IMR-90 (cell line): ENCODE results near the gene UCP2. TPM values are rescaled to one million over a fixed set of nuclear protein-coding genes. Genes with fewer than 3 reads are reported as not detected.
A peak's percentile ranks its signal among the peaks of the same experiment; 100 is the strongest.

ENCODE experiments used
- ATAC-seq: fragments of 200-7000 bp; cut with Tn5 transposase; 2 replicates; pipeline ENCODE4 v1.9.1; 2020; ENCODE audit warnings: low read depth, mild to moderate bottlenecking, moderate library complexity
- BruUV-seq: library from RNA; stranded (reverse); fragments of 400-500 nt; replicated peaks from 2 replicates; lab custom pipeline; 2021; lab: Mats Ljungman, UMichigan
- CTCF ChIA-PET: fragments of 300-600 bp; formaldehyde crosslinking; extraction: SDS; loops from one replicate; lab custom pipeline; 2021; ENCODE audit warnings: antibody characterized with exemption; lab: Yijun Ruan, JAX
- POLR2A ChIA-PET: fragments of 300-600 bp; sonication (Branson Sonifier 250); formaldehyde crosslinking; loops from one replicate; lab custom pipeline; 2022; ENCODE audit warnings: antibody characterized with exemption; ENCODE audit not compliant: unreplicated experiment; lab: Charles Lee
- DNase-seq: peaks from one replicate; pipeline ENCODE4 v3.0.0; 2013
- H2AFZ ChIP-seq: replicated peaks from 2 replicates; pipeline ENCODE3; 2013; ENCODE audit warnings: low read length, mild to moderate bottlenecking; ENCODE audit not compliant: poor library complexity
- H2AK5ac ChIP-seq: 2 replicates; pipeline ENCODE4 v1.6.1; 2013; ENCODE audit warnings: low read depth, low read length, inconsistent platforms
- H2AK9ac ChIP-seq: replicated peaks from 2 replicates; pipeline ENCODE3; 2013; ENCODE audit warnings: mild to moderate bottlenecking, low read depth, low read length, moderate library complexity; ENCODE audit not compliant: poor library complexity
- H2BK120ac ChIP-seq: 2 replicates; pipeline ENCODE4 v1.6.1; 2013; ENCODE audit warnings: low read depth, low read length, inconsistent platforms
- H2BK15ac ChIP-seq: 3 replicates; pipeline ENCODE4 v1.6.1; 2013; ENCODE audit warnings: low read depth, low read length, inconsistent platforms
- H2BK20ac ChIP-seq: 2 replicates; pipeline ENCODE4 v1.6.1; 2013; ENCODE audit warnings: low read depth, mild to moderate bottlenecking, inconsistent platforms, low read length, moderate library complexity
- H2BK5ac ChIP-seq: 2 replicates; pipeline ENCODE4 v1.6.1; 2013; ENCODE audit warnings: mild to moderate bottlenecking, low read depth, low read length, inconsistent platforms; ENCODE audit not compliant: poor library complexity, severe bottlenecking
- H3K14ac ChIP-seq: replicated peaks from 2 replicates; pipeline ENCODE4 v1.6.1; 2013; ENCODE audit warnings: low read depth, low read length, inconsistent platforms
- H3K18ac ChIP-seq: 2 replicates; pipeline ENCODE4 v1.6.1; 2013; ENCODE audit warnings: low read depth, low read length, control low read depth
- H3K23ac ChIP-seq: 2 replicates; pipeline ENCODE4 v1.6.1; 2013; ENCODE audit warnings: low read depth, low read length, inconsistent platforms
- H3K27ac ChIP-seq: 2 replicates; pipeline ENCODE4 v1.5.1; 2013; ENCODE audit warnings: mild to moderate bottlenecking, control low read depth, low read length; ENCODE audit not compliant: insufficient read depth
- H3K27me3 ChIP-seq: 2 replicates; pipeline ENCODE4 v1.6.1; 2013; ENCODE audit warnings: low read length; ENCODE audit not compliant: control insufficient read depth, insufficient read depth
- H3K36me3 ChIP-seq: 2 replicates; pipeline ENCODE4 v1.6.1; 2013; ENCODE audit warnings: low read length, mixed read lengths; ENCODE audit not compliant: control insufficient read depth, insufficient read depth
- H3K4ac ChIP-seq: 2 replicates; pipeline ENCODE4 v1.6.1; 2013; ENCODE audit warnings: low read depth, low read length, inconsistent platforms
- H3K4me1 ChIP-seq: 2 replicates; pipeline ENCODE4 v1.6.1; 2013; ENCODE audit warnings: low read length, mixed read lengths; ENCODE audit not compliant: control insufficient read depth, insufficient read depth
- H3K4me2 ChIP-seq: 2 replicates; pipeline ENCODE4 v1.6.1; 2013; ENCODE audit warnings: low read depth, mild to moderate bottlenecking, control low read depth, low read length, moderate library complexity
- H3K4me3 ChIP-seq: 2 replicates; pipeline ENCODE4 v1.5.1; 2013; ENCODE audit warnings: low read depth, mild to moderate bottlenecking, control low read depth, low read length, moderate library complexity; ENCODE audit not compliant: insufficient read depth
- H3K56ac ChIP-seq: 2 replicates; pipeline ENCODE4 v1.6.1; 2013; ENCODE audit warnings: low read length, inconsistent platforms; ENCODE audit not compliant: insufficient read depth; ENCODE audit errors: extremely low read depth
- H3K79me1 ChIP-seq, 2 experiments: 2 replicates each; pipeline ENCODE4 v1.6.1; 2013; ENCODE audit warnings: low read length in 2 of 2, inconsistent platforms in 1 of 2, low read depth in 1 of 2
- H3K9ac ChIP-seq: 2 replicates; pipeline ENCODE4 v1.6.1; 2013; ENCODE audit warnings: low read depth, low read length, control low read depth
- H3K9me1 ChIP-seq: 2 replicates; pipeline ENCODE4 v1.6.1; 2013; ENCODE audit warnings: low read length, inconsistent platforms; ENCODE audit not compliant: insufficient read depth
- H3K9me3 ChIP-seq: 2 replicates; pipeline ENCODE4 v1.6.1; 2013; ENCODE audit warnings: low read length; ENCODE audit not compliant: control insufficient read depth, insufficient read depth
- H4K20me1 ChIP-seq: 2 replicates; pipeline ENCODE4 v1.6.1; 2013; ENCODE audit warnings: low read length, inconsistent platforms; ENCODE audit not compliant: insufficient read depth
- H4K5ac ChIP-seq: 2 replicates; pipeline ENCODE4 v1.6.1; 2013; ENCODE audit warnings: mild to moderate bottlenecking, low read depth, low read length, control low read depth
- H4K8ac ChIP-seq, 2 experiments: 2 replicates each; pipeline ENCODE4 v1.6.1; 2013; ENCODE audit warnings: low read depth in 2 of 2, low read length in 2 of 2, control low read depth in 1 of 2, inconsistent platforms in 1 of 2
- H4K91ac ChIP-seq: 2 replicates; pipeline ENCODE4 v1.6.1; 2013; ENCODE audit warnings: low read depth, low read length, inconsistent platforms; ENCODE audit not compliant: insufficient read depth
- BHLHE40 ChIP-seq: fragments of 150-350 bp; IDR thresholded peaks from 2 replicates; pipeline ENCODE4 v1.6.1; 2016; ENCODE audit warnings: mild to moderate bottlenecking, low read depth, low read length
- CEBPB ChIP-seq: IDR thresholded peaks from 2 replicates; pipeline ENCODE4 v1.6.1; 2012; ENCODE audit warnings: low read depth, low read length, improper control_type of control experiment
- CHD1 ChIP-seq: IDR thresholded peaks from 2 replicates; pipeline ENCODE4 v1.6.1; 2012; ENCODE audit warnings: low read depth, low read length, improper control_type of control experiment
- MAFK ChIP-seq: IDR thresholded peaks from 2 replicates; pipeline ENCODE4 v1.6.1; 2012; ENCODE audit warnings: low read depth, low read length, improper control_type of control experiment
- MAZ ChIP-seq: IDR thresholded peaks from 2 replicates; pipeline ENCODE4 v1.6.1; 2012; ENCODE audit warnings: low read depth, mild to moderate bottlenecking, low read length, improper control_type of control experiment, moderate library complexity, borderline replicate concordance
- NFE2L2 ChIP-seq: fragments of 150-350 bp; IDR thresholded peaks from 2 replicates; pipeline ENCODE4 v1.6.1; 2016; ENCODE audit warnings: low read depth, mild to moderate bottlenecking, low read length
- POLR2A ChIP-seq: IDR thresholded peaks from 2 replicates; pipeline ENCODE4 v1.6.1; 2012; ENCODE audit warnings: mild to moderate bottlenecking, low read depth, low read length
- RAD21 ChIP-seq: IDR thresholded peaks from 2 replicates; pipeline ENCODE4 v1.6.1; 2012; ENCODE audit warnings: low read length, improper control_type of control experiment
- RCOR1 ChIP-seq: IDR thresholded peaks from 2 replicates; pipeline ENCODE4 v1.6.1; 2012; ENCODE audit warnings: mild to moderate bottlenecking, low read length, improper control_type of control experiment; ENCODE audit not compliant: insufficient replicate concordance
- RFX5 ChIP-seq: IDR thresholded peaks from 2 replicates; pipeline ENCODE4 v1.8.0; 2012; ENCODE audit warnings: low read depth, mild to moderate bottlenecking, low read length, moderate library complexity
- SMC3 ChIP-seq: fragments of 150-350 bp; IDR thresholded peaks from 2 replicates; pipeline ENCODE4 v1.6.1; 2016; ENCODE audit warnings: low read depth, mild to moderate bottlenecking, antibody characterized with exemption, low read length, moderate library complexity
- WGBS, 2 experiments: methylation state at CpG; one replicate each; pipeline versions ENCODE4 v1.1.5 to v1.1.7; 2013; ENCODE audit warnings: missing lambda C conversion rate in 2 of 2; ENCODE audit not compliant: insufficient read length in 1 of 2; ENCODE audit errors: extremely low coverage in 2 of 2; 5-methylcytosine and 5-hydroxymethylcytosine counted together
- dilution Hi-C: fragments of 300-500 bp; cut with HindIII; formaldehyde crosslinking; loops from one replicate; pipeline ENCODE4 v1.14.3; 2018; ENCODE audit warnings: low sequenced_read_pairs; ENCODE audit not compliant: unreplicated experiment
- in situ Hi-C: fragments of 300-500 bp; cut with MboI; formaldehyde crosslinking; loops from 3 replicates; pipeline ENCODE4 v1.14.3; 2019; ENCODE audit warnings: low sequenced_read_pairs, inconsistent platforms, mixed read lengths
- intact Hi-C: fragments of 100-400 bp; cut with micrococcal nuclease; formaldehyde crosslinking; loops from 2 replicates; pipeline ENCODE4 v1.10.0; 2022
- polyA plus RNA-seq, 3 experiments: library from polyadenylated mRNA; depleted of rRNA; stranded (reverse); fragments of >200 nt; gene quantifications; 2 replicates each; pipeline ENCODE4 v1.2.3, GENCODE V29; 2012; ENCODE audit warnings: low replicate concordance in 1 of 3
- total RNA-seq: library from RNA; depleted of rRNA; stranded (reverse); fragments of >200 nt; gene quantifications from 2 replicates; pipeline ENCODE4 v1.2.3, GENCODE V29; 2012
- TF ChIP-seq, protein P1 (sequence below): fragments of 150-350 bp; IDR thresholded peaks from 2 replicates; pipeline ENCODE4 v1.6.1; 2016; ENCODE audit warnings: low read depth, mild to moderate bottlenecking, low read length, moderate library complexity, borderline replicate concordance
- TF ChIP-seq, protein P2 (sequence below): conservative IDR thresholded peaks from 2 replicates; pipeline ENCODE4 v1.5.1; 2012; ENCODE audit warnings: mild to moderate bottlenecking, low read depth, low read length, improper control_type of control experiment

Gene UCP2
- total and polyA plus RNA-seq, 2 of the 4 experiments (the other 2 are of a cell fraction): 2.0 to 11.9 TPM

DNA sequence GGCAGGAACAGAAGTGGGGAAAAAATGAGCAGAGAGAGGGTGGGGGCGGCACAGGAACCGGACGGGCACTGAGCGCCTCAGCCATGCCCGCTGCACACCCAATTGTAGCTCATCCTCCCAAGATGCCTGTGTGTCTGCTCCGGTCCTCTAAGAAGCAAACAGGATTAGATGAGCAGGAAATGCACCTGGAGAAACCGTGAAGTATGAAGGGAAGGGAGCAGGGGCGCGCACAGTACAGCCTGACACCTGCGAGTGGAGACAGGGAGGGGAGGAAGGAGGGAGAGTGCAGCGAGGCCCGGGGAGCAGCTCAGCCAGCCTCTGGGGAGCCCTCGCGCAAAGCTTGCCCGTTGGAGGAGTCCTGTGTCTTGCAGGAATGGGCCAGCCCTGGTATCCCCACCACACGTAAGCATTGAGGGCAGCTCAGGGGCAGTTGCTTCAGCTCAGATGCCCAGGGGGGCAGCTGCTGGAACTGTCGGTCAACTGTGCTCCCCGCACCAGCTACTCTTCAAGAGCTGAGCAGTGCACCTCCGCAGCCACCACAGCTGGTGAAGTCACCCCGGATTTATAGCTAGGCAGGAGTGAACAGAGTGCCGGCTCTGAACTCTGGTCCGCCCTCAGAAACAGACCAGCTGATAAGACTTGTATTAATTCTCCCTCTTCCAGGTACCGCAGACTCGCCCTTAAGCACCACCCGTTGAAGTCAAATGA lies 24.8 kb downstream of the UCP2 start:
- H2AFZ ChIP-seq: peak overlapping the region; percentile 41
- ATAC-seq: no peak

More for the DNA sequence above, 24.8 kb downstream of the UCP2 start:
- Histone ChIP-seq H2BK20ac (no peak overlapping the region), H3K9me1 (no peaks in the 10 kb centered on the region), H3K79me1 (no peaks in the 10 kb centered on the region), H3K4me2 (no peak overlapping the region), H3K14ac (no peak overlapping the region), H2BK5ac (no peak overlapping the region), H2AK5ac (no peak overlapping the region), H4K5ac (no peak overlapping the region), H4K91ac (no peak overlapping the region), H4K8ac (no peak overlapping the region), H3K56ac (no peak overlapping the region), H3K36me3 (no peaks in the 10 kb centered on the region), H3K23ac (no peak overlapping the region), H4K20me1 (no peaks in the 10 kb centered on the region), H2AK9ac (no peak overlapping the region), H3K4ac (no peak overlapping the region), H3K4me3 (no peak overlapping the region), H3K4me1 (peaks cover 3% of the 10 kb centered on the region; the same call in 1 of the 2 replicates), H3K9me3 (no peaks in the 10 kb centered on the region), H3K9ac (no peak overlapping the region), H2BK15ac (no peak overlapping the region; the same call in 2 of the 3 replicates), H2BK120ac (no peak overlapping the region), H3K18ac (no peak overlapping the region), H3K27ac (no peak overlapping the region), H3K27me3 (no peaks in the 10 kb centered on the region)
- dilution Hi-C loops (no loop called here), intact Hi-C loops (no loop called here), in situ Hi-C loops (no loop called here)
- BruUV-seq: no TSS peak
- no peak for DNase-seq
- CTCF ChIA-PET: no interaction called here
- 72% methylated on average over 14 of the region's 25 CpGs; no CpG with 5 or more reads in 1 of the 2 experiments for WGBS, 2 experiments
- POLR2A ChIA-PET: no interaction called here
- TF ChIP-seq, protein P1, sequence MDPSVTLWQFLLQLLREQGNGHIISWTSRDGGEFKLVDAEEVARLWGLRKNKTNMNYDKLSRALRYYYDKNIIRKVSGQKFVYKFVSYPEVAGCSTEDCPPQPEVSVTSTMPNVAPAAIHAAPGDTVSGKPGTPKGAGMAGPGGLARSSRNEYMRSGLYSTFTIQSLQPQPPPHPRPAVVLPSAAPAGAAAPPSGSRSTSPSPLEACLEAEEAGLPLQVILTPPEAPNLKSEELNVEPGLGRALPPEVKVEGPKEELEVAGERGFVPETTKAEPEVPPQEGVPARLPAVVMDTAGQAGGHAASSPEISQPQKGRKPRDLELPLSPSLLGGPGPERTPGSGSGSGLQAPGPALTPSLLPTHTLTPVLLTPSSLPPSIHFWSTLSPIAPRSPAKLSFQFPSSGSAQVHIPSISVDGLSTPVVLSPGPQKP: no peak
- TF ChIP-seq RAD21 (no peak), RCOR1 (no peak), RFX5 (no peak), BHLHE40 (no peak), NFE2L2 (no peak), MAFK (no peak), POLR2A (no peak), CHD1 (no peak), SMC3 (no peak), MAZ (no peak), CEBPB (no peak)
- TF ChIP-seq, protein P2, sequence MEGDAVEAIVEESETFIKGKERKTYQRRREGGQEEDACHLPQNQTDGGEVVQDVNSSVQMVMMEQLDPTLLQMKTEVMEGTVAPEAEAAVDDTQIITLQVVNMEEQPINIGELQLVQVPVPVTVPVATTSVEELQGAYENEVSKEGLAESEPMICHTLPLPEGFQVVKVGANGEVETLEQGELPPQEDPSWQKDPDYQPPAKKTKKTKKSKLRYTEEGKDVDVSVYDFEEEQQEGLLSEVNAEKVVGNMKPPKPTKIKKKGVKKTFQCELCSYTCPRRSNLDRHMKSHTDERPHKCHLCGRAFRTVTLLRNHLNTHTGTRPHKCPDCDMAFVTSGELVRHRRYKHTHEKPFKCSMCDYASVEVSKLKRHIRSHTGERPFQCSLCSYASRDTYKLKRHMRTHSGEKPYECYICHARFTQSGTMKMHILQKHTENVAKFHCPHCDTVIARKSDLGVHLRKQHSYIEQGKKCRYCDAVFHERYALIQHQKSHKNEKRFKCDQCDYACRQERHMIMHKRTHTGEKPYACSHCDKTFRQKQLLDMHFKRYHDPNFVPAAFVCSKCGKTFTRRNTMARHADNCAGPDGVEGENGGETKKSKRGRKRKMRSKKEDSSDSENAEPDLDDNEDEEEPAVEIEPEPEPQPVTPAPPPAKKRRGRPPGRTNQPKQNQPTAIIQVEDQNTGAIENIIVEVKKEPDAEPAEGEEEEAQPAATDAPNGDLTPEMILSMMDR: no peak
